ENCODE results near the gene LAMTOR4. TPM values are rescaled to one million over a fixed set of nuclear protein-coding genes. Genes with fewer than 3 reads are reported as not detected.

The LAMTOR4 gene
- total and polyA plus RNA-seq, 2 of the 13 experiments (the other 11 are each of a cell fraction or from before 2014, with no cell fraction given): 115 to 118 TPM

DNA sequence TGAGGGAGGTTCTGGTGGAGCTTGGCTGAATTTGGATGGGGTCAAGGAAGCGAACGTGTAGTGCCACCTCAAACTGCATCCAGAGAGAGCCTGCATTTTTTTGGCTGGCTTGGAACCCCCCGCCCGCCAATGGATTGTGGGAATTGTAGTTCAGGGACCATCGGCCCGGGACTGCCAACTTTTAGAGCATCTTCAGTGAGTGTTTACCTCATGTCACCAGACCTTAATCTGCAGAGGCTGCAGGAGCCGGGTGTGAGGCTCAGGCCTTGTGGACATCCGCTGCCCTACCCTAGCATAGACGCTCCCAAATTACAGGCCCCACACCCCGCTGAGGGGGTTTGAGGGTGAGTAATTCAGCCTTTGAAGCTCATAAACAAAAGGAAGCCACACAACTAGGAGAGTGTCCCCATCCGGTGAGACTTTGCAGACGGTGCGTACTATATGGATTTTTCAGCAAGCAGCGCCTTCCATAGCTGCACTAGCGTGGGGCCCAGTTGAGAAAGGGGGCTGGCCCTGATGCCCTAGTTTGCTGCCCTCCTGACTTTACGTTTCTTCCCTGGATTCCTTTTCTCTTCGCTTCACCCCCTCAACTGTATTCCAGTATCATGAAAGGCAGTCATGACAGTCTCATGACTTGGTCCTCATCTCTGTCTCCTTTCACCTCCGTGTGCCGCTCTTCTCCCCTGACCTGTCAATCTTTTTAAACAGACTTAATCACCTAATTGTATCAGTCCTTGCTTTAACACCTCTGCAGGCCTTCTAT lies 28.6 kb upstream of the LAMTOR4 start (continued):
- TF ChIP-seq, protein P1, sequence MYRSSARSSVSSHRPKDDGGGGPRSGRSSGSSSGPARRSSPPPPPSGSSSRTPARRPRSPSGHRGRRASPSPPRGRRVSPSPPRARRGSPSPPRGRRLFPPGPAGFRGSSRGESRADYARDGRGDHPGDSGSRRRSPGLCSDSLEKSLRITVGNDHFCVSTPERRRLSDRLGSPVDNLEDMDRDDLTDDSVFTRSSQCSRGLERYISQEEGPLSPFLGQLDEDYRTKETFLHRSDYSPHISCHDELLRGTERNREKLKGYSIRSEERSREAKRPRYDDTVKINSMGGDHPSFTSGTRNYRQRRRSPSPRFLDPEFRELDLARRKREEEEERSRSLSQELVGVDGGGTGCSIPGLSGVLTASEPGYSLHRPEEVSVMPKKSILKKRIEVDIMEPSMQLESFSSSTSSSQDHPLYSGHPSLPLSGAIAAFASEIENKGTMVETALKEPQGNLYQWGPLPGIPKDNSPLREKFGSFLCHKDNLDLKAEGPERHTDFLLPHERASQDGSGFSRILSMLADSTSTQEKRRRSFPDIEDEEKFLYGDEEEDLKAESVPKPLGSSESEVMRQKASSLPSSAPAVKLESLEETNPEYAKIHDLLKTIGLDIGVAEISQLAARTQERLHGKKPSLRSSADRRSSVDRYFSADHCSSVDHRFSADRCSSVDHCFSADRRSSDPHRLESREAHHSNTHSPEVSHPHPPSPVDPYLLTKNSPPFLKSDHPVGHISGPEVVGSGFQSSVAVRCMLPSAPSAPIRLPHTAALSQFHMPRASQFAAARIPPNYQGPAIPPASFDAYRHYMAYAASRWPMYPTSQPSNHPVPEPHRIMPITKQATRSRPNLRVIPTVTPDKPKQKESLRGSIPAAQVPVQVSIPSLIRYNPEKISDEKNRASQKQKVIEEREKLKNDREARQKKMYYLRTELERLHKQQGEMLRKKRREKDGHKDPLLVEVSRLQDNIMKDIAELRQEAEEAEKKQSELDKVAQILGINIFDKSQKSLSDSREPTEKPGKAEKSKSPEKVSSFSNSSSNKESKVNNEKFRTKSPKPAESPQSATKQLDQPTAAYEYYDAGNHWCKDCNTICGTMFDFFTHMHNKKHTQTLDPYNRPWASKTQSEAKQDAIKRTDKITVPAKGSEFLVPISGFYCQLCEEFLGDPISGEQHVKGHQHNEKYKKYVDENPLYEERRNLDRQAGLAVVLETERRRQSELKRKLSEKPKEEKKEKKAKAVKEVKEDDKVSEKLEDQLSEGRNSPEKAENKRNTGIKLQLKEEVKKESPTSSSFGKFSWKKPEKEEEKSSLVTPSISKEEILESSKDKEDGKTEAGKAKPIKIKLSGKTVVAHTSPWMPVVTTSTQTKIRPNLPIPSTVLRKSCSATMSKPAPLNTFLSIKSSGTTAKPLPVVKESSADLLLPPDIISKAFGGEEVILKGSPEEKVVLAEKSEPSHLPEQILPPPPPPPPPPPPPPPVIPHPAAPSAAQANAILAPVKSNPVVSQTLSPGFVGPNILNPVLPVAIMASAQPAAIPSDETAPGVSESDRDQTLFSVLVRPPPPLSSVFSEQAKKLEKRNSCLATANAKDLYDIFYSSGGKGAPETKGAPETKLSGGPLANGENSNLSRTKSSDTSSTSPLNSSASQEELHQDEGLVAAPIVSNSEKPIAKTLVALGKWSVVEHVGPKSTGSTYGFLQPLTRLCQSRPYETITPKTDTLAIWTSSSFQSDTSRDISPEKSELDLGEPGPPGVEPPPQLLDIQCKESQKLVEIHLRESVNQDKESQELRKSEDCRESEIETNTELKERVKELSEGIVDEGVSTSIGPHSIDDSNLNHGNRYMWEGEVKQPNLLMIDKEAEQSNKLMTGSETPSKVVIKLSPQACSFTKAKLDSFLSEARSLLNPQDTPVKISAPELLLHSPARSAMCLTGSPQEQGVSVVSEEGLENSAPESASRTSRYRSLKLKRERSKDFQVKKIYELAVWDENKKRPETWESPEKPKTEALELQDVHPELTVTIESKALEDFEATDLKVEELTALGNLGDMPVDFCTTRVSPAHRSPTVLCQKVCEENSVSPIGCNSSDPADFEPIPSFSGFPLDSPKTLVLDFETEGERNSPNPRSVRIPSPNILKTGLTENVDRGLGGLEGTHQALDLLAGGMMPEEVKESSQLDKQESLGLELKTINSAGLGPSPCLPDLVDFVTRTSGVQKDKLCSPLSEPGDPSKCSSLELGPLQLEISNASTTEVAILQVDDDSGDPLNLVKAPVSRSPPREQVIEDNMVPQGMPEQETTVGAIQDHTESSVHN (CRISPR knock-in tag; IDR thresholded peaks at IDR 0.05): 0 out of 2 replicates have a peak, but pooled peaks have one; percentile 41
- TF ChIP-seq ERF (CRISPR knock-in tag; IDR thresholded peaks at IDR 0.05) (no peak), ZNF7 (CRISPR knock-in tag; IDR thresholded peaks at IDR 0.05) (peak; percentile 64; the same call in 1 of the 2 replicates), ATM (IDR thresholded peaks at IDR 0.05; ENCODE audit: borderline replicate concordance) (no peak), ZNF335 (CRISPR knock-in tag; IDR thresholded peaks at IDR 0.05) (0 out of 2 replicates have a peak, but pooled peaks have one; percentile 21), KMT2A (CRISPR knock-in tag; IDR thresholded peaks at IDR 0.05) (no peak), TP53 (CRISPR knock-in tag; conservative IDR thresholded peaks at IDR 0.05) (no peak), PTBP1 (IDR thresholded peaks at IDR 0.05; ENCODE audit: low read depth, low read length, poor library complexity, severe bottlenecking) (no peak), DMAP1 (CRISPR knock-in tag; IDR thresholded peaks at IDR 0.05) (no peak), CREBL2 (CRISPR knock-in tag; IDR thresholded peaks at IDR 0.05; ENCODE audit: borderline replicate concordance) (no peak), ZFX (CRISPR knock-in tag; IDR thresholded peaks at IDR 0.05; ENCODE audit: low read depth) (peak; percentile 67), ZSCAN20 (CRISPR knock-in tag; IDR thresholded peaks at IDR 0.05; ENCODE audit: borderline replicate concordance) (no peak), HMGXB4 (CRISPR knock-in tag; IDR thresholded peaks at IDR 0.05; ENCODE audit: borderline replicate concordance in 1 of 2, low read depth in 1 of 2) (no peak)
- TF ChIP-seq, protein P2, sequence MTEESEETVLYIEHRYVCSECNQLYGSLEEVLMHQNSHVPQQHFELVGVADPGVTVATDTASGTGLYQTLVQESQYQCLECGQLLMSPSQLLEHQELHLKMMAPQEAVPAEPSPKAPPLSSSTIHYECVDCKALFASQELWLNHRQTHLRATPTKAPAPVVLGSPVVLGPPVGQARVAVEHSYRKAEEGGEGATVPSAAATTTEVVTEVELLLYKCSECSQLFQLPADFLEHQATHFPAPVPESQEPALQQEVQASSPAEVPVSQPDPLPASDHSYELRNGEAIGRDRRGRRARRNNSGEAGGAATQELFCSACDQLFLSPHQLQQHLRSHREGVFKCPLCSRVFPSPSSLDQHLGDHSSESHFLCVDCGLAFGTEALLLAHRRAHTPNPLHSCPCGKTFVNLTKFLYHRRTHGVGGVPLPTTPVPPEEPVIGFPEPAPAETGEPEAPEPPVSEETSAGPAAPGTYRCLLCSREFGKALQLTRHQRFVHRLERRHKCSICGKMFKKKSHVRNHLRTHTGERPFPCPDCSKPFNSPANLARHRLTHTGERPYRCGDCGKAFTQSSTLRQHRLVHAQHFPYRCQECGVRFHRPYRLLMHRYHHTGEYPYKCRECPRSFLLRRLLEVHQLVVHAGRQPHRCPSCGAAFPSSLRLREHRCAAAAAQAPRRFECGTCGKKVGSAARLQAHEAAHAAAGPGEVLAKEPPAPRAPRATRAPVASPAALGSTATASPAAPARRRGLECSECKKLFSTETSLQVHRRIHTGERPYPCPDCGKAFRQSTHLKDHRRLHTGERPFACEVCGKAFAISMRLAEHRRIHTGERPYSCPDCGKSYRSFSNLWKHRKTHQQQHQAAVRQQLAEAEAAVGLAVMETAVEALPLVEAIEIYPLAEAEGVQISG (CRISPR knock-in tag; IDR thresholded peaks at IDR 0.05): peak; percentile 6
